ENCODE data around the gene CROCC.

Gene CROCC

DNA sequence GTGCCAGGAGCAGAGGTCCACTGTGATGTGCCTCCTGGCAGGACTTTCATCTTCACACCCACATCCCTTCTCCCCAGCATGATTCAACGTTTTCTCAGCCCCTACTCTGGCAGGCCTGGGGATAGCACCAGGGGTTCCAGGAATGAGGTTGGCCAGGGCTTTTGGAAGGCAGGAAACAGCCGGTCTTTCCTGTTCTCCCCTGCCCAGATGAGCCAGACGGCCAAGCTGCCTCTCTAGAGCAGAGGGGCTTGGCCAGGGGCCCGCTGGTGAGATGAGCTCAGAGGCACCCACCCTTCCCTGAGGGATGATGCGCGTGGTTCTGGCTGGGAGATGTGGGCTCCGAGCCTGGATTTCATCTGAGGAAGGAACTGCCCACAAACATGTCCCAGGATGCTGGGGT is 63.0 kb downstream of the CROCC start:
- DNase-seq (no peak), ATAC-seq (no peak)

DNA sequence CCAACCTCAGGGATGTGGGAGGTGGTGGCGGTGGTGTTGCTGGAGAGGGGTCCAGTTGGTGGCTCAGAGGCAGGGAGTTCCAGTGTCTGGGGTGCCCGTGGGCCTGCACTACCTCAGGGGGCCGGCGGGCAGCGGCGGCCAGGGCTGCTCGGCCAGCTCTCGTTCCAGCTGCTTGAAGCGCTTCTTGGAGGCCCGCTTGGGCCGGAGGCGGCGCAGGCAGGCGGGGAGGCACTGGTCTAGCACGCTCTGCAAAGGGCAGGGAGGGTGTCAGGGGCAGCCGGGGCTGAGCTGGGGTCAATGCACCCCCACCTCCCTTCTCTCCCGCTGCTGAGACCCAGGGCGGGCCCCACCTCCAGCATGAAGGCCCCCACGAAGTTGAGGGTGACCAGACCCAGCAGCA is 64.4 kb downstream of the CROCC start:
- no peak for ATAC-seq

DNA sequence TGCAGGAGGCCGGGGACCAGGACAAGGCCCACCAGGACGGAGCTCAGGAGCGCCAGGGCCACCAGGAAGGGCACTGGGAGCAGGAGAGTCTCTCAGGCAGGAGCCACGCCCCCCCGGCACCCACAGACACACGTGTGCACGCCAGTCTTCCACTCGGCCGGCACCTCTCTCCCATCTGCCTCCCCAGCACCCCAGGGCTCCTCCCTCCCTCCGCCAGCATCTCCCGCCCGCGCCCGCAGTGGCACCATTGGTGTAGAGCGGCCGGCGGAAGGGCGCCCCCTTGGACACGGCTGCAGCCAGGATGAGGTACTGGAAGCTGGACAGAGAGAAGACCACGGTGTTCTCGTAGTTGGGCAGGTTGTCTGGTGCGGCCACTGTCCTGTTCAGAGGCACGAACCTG is 64.8 kb downstream of the CROCC start:
- ATAC-seq (no peak), DNase-seq (no peak)

More for the DNA sequence above, 64.4 kb downstream of the CROCC start:
- DNase-seq = no peak

DNA sequence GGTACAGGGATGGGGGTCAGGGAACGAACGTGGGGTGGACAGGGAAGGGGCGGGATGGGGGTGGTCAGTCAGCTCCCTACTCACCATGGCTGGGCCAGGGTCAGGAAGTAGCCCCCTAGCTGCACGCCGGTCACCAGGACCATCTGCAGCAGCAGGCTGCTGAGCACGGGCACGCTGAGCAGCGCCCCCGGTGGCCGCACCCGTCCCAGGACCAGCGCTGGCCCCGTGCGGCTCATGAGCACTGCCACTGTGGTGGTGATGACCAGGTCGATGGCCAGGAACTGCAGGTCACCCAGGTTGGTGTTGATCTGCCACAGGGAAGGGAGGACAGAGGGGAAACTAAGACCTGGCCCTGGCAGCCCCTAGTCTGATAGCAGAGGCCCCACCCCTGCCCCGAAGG is 65.2 kb downstream of the CROCC start:
- ATAC-seq (no peak), DNase-seq (no peak)

DNA sequence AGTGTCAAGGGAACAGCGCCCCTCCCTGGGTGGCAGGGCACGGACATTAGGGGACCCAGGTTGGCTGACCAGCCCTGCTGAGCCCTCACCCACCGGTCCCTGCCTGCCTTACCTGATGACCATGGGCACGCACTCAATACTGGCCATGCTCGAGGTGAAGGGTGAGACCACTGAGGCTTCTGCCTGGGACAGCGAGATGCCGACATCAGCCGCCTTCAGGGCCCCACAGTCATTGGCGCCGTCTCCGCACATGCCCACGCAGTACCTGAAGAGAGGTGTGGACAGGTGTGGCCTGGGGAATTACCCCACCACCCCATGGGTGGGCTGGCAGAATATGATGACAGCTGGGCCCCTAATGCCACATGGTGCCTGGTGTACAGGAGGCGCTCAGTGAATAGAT is 66.5 kb downstream of the CROCC start:
- no peak for DNase-seq
- no peak for ATAC-seq

DNA sequence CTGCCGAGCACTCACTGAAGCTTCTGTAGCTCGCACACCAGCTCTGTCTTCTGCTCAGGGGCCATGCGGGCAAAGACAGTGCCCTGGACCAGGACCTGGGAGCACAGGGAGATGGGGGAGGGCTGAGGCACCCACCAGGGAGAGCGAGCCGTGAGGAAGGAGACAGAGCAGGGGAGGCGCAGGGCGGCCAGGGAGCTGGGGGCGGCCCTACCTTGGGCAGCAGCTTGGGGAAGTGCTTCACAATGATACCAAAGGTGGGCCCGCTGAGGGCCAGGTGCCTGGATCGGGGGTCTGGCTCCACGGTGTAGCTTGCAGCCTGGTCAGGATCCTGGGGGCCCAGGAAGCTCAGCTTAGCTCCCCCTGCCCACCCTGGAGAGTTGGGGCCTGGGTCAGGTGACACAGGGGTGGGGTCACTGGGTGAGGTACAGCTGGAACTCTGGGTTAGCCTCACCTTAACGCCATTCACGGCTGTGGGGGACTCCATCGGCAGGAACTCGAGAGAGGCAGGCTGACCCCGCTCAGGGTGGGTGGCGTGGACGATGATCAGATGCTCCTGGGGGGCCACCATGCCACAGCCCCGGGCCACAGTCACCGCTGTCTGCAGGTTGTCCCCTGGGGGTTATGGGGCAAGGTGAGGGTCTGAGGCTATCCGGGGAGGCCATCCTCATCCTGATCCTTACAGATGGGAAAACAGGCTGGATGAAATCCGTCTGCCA is 68.1 kb downstream of the CROCC start:
- DNase-seq = no peak
- no peak for ATAC-seq

DNA sequence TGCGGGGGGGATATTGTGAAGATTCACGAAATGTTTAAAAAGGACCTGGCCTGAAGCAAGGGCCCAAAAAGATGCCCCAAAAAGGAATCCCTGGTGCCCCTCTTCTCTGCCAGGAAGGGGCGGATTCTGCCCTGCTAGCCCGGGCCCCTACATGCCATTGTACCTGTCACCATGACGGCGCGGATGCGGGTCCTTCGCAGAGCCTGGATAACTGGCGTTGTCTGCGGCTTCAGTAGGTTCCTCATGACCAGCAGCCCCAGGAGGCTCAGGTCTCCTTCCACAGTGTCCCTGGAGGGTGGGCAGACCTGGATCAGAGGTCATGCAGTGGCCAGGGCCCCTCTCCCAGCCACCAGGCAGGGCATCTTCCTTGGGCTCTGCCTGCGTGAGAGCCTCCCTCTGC is 69.8 kb downstream of the CROCC start:
- DNase-seq (no peak), ATAC-seq (no peak)

DNA sequence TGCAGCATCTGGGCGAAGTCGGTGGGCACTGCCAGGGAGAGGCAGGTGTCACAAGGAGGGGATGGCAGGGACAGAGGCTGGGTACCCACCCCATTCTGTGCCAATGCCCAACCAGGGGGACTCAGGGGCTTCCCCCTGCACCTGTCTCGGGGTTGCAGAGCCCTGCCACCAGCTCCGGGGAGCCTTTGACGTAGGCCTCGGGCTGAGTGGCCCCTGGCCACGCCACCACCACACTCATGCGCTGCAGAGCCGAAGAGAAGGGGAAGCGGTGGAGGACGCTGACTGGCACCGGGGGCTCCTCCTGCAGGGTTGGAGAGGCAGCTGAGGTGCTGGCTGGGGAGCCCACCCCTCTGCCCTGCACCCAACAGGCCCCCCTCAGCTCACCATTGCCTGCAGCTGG is 70.4 kb downstream of the CROCC start:
- DNase-seq = no peak
- no peak for ATAC-seq

DNA sequence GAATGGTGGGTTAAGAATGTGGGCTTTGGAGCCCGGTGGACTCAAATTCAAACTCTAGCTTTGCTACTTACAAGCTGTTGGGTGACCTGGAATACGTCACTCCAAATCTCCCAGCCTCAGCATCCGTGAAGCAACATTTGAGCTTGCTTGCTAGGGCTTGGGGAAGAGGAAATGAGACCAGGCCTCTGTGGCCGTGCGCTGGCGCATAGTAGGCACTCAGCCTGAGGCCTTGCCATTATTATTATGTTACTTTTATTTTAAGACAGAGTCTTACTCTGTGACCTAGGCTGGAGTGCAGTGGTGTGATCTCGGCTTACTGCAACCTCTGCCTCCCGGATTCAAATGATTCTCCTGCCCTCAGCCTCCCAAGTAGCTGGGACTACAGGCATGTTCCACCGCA is 70.9 kb downstream of the CROCC start:
- no peak for DNase-seq
- no peak for ATAC-seq

DNA sequence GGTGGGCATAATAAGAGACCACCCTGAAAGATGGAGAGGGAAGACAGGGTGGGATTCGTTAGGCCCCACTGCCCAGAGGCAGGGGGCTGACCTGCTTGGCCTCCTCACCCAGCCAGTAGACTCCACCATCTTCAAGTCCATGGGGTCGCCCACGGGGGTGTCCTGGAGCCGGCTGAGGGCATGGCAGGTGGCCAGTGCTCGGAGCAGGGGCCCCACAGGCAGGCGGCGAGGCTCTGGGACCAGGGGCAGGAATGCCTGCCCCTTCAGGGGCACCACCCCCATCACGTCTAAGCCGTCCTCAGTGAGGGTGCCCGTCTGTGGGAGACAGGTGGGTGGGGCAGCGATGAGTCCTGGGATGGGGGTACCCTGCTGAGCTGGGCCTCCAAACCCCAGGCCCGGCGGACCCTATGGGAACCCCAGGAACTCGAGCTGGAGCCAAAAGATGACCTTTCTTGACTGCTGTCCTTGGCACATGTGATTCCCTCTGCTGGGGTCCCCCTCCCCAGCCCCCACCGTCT is 71.8 kb downstream of the CROCC start:
- ATAC-seq (no peak), DNase-seq (no peak)

DNA sequence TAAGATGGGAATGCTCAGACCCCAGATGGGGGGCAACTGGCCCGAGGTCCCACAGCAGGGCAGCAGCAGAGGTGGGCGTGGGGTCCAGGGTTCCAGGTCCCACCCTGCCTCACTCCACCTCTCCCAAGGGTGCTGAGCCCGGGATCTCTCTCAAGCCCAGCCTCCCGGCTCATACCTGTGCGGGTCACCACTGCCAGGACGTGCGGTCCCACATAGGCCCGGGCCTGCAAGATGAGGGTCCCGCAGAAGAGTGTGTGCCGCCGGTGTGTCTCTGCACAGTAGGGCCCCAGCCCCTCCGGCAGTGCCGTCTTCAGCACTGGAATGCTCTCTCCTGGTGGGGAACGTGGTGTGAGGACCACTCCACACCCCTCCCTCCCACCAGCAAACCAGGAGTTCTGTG is 75.1 kb downstream of the CROCC start:
- no peak for ATAC-seq
- DNase-seq = no peak

DNA sequence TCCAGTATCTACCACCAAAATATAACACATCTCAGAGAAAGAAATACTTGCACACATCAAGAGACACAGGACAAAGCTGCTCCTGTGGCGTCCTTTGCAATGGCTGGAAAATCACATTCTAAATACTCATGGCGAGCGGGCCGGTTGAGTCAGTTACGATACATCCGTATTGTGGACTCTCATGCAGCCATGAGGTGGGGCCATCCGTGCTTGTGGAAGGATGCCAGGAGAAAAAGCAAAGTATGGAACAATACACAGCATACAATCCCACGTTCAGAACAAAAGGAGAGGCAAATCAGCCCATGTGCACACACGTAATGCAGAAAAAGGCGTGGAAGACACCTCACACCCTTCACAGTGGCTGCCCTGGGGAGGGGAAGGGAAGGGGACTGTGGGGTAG is 76.9 kb downstream of the CROCC start:
- no peak for DNase-seq
- no peak for ATAC-seq

DNA sequence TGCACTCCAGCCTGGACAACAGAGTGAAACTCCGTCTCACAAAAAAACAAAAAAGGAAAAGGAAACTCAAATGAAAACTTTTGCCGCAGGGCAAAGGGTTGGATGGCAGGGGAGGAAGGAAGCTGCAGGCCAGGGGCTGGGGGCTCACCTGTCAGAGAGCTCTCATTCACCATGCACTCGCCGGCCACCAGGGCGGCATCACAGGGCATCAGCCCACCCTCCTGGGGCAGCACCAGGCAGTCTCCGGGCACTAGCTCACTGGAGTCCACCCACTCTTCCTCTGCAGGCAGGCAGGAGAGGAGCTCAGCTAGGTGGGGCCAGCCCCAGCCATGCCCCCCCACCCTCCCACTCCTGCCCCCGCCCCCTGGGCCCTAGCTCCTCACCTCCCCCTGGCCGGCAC is 78.1 kb downstream of the CROCC start:
- no peak for ATAC-seq

DNA sequence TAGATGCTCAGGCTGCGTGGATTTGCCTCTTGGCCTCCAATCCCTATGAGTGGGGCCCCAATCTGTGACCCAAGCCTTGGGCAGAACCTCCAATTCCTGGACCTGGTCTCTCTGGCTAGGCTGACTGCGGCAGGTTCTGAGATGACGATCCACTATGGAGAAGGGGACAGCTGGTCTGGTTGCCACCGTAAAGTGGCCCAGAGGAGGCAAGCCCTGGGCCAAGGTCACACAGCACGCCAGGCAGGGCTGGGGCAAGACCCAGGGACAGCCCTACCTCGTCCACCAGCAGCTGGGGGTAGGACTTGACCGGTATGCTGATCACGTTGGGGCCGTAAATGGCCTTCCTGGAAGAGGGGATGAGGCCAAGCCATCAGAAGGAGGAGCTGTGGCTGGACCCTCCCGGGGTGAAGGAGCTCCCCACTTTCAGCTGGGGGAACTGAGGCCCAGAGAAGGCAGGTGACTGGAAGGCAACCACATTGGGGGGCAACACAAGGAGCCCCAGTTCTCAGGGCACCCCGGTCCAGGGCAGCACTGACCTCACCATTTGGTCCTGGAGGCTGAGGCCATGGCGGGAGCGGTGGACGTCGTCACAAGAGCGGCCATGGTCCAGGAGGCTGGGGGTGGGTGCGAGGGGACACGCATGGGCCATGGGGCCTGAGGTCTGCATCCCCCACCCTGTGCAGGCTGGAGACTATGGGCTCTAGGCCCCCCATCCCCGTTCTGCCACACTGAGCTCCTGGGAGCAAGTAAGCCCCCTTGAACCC is 80.2 kb downstream of the CROCC start:
- DNase-seq (no peak), ATAC-seq (peak; percentile 33)

More for the DNA sequence above, 78.1 kb downstream of the CROCC start:
- no peak for DNase-seq

DNA sequence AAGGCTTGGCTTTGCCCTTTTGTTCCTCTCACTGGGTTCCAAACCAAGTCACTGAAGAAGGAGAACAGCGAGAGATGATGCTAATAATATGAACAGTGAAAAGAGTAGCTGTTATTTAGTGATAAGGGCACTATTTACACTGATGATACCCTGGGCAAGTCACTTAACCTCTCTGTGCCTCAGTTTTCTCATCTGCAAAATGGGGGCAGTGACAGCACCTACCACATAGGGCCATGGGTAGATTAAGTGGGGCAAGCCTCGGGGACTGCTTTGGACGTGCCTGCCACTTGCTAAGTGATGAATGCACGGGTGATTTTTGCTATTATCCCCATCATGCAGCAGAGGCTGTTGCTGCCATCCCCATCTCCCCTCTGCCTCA is 80.8 kb downstream of the CROCC start:
- DNase-seq (no peak), ATAC-seq (no peak)

DNA sequence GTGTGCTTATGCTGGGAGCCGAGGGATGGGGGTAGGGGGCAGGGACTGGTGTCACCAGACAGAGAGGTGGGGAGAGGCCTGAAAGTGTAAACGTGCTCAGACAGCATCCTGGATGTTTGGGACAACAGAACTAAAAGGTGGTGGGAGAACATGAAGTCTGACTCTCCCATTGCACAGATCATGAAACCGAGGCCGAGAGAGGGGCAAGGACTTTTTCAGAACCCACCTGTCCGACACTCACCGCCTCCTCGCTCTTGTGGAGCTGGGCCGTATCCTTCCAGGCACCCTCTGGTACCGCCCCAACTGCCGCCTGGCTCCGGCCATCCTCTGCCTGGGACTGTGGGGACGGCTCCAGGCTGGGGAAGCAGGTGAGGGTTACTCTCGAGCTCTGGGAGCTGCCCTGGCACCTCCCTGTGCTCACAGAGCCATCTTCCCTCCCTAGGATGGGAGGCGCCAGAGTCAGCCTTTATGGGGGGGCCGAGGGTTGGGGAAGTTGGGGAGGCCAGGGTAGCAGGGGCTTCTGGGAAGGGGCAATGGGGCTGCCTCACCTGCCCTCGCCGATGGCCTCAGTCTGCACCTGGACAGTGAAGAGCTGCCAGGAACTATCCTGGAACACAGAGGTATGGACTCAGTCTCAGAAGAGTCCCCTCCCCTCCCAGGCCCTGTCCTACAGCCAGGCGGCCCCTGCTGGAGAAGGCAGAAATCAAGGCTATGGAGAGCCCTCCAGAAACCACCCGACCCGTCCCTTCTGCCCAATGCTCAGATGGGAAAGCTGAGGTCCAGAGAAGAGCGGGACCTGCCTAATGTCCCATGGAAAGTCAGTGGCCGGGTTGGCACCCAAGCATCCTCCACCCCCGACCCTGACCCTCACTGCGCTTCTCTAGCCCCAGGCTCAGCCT is 83.0 kb downstream of the CROCC start:
- DNase-seq (no peak), ATAC-seq (no peak)

DNA sequence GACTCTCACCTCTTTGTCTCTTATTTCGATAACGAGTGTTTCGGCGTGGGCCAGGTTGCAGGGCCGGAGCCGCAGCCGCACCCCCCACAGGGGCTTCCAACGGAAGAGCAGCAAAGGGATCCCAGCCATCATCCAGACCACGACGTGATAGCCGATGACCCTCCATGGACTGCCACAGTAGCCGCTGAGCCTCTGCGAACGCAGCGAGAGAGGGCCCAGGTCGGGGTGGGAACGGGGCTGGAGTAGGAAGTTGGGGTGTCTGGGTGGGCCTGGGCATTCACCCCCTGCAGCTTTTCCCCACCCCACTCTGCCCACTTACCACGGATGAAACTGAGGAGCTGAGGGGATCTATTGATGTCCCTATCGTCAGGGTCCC is 83.6 kb downstream of the CROCC start:
- ATAC-seq = no peak

DNA sequence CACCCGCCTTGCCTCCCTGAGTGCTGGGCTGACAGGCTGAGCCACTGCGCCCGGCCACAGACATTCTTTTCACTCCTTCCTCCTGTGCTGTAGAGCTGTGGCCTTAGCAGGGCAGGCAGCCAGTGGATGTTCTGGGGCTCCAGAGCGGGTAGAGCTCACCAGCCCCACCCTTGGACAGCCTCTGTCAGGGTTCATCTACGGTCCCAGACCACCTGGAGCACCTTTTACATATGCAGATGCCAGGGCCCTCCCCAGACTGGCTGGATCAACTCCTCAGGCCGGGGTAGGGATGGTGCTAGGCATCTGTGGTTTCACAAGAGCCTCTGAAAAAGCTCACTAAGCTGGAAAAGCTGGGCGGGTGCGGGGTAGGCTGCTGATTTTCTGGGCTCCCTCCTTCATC is 85.4 kb downstream of the CROCC start:
- DNase-seq = no peak
- no peak for ATAC-seq

More for the DNA sequence above, 83.6 kb downstream of the CROCC start:
- DNase-seq = no peak

DNA sequence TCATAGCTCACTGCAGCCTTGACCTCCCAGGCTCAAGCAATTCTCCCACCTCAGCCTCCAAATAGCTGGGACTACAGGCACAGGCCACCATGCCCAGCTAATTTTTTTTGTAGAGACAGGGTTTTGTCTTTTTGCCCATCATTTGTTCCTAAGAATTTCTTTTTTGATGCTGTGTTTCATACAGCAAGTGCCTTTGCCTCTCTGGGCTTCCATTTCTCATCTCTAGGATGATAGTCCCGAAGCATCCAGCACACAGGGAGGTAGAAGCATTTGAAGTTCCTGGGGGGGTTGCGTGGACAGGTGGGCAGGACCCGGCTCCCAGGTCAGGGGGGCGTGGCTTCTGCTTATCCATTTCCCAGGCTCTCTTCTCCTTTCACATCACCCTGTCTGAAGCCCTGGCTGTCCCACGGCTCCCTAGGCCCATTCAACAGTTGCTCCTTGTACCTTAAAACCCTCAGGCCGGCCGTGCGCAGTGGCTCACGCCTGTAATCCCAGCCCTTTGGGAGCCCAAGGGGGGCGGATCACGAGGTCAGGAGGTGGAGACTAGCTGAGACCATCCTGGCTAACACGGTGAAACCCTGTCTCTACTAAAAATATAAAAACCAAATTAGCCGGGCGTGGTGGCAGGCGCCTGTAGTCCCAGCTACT is 86.6 kb downstream of the CROCC start:
- ATAC-seq (no peak), DNase-seq (no peak)

DNA sequence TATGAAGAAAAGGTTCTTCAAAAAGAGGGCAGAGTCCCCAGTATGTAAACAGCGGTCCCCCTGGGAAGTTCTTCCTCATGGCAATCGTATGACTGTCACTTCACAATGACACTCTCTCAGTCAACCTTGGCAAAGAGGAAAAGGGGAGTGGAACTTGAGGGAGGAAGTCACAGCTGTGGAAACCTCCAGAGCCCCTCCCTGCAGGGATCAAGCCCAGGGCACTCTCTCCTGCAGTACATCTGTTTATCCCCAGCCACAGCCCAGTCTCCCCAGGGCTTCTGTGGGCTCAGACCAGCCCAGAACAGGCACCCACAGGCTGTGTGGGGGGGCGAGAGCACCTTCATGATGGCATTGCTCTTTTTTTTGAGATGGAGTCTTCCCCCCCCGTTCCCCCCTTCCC is 88.0 kb downstream of the CROCC start:
- no peak for DNase-seq

DNA sequence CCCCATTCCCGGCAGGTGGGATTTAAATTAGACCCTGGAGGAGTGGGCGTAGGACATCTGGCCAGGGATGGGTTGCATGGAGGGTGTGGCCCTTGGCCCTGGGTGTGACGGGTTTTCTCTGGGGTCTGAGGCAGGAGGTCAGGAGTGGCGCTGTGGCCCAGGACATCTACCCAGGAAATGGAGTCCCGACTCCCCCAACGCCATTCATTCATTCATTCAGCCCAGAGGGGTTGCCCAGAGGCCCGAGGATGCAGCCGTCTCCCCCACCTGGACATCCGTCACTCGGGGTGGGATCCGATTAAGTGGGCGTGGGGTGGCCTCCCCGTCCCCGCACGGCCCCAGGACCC is 89.3 kb downstream of the CROCC start:
- no peak for DNase-seq
- ATAC-seq = no peak

More for the DNA sequence above, 88.0 kb downstream of the CROCC start:
- ATAC-seq = no peak
